Fibroblast of lung (primary cell): ENCODE results near the gene ABCC11.

ENCODE experiments used
- CTCF ChIP-seq, 2 donors: IDR thresholded peaks in 1 of 2; conservative IDR thresholded peaks in 1 of 2; 1 replicate in 1 of 2; 2 replicates in 1 of 2; pipeline ENCODE4 v1.5.1; 2011 to 2012; ENCODE audit warnings: low read length in 2 of 2, control low read depth in 1 of 2, inconsistent platforms in 1 of 2, low read depth in 1 of 2, mild to moderate bottlenecking in 1 of 2
- EZH2 ChIP-seq: IDR thresholded peaks from 2 replicates; pipeline ENCODE4 v1.5.1; 2012; ENCODE audit warnings: low read length, control low read depth, mild to moderate bottlenecking; ENCODE audit errors: missing control alignments

DNA sequence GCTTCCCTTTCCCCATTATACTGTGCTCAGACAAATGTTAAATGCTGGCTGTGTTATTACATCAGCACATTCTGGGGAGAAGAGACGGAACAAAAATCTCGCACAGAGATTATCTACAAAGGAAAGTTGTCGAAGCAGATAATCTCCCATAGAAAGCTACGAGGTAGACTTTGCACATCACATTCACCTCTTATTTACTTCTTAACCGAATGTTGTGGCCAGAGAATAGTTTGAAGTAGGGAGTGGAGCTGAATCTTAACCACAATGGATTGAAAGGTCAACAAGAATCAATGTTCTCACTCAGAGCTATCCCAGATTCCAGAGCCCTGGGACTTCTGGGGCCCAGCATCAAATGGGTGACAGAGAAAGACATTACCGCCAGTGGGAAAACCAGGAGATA lies 31.6 kb downstream of the ABCC11 start:
- TF ChIP-seq CTCF (conservative IDR thresholded peaks at IDR 0.05 in 1 of 2, IDR thresholded peaks at IDR 0.05 in 1 of 2; ENCODE audit: low read depth in 1 of 2, low read length in 2 of 2) (no peak), EZH2 (no peak)
